22Rv1 (cell line): ENCODE data around the gene PSMB1.

Experiments used
- ZFX ChIP-seq: fragments of 450-650 bp; IDR thresholded peaks from 2 replicates; pipeline ENCODE4 v1.6.1; 2017; ENCODE audit warnings: antibody characterized with exemption, borderline replicate concordance
- TF ChIP-seq, protein P1 (sequence below): fragments of 450-650 bp; IDR thresholded peaks from 2 replicates; pipeline ENCODE4 v1.5.1; 2017; ENCODE audit warnings: mild to moderate bottlenecking

GRCh38 chr6:170512249-170512648, 40.9 kb downstream of the PSMB1 start:
- TF ChIP-seq, protein P1, sequence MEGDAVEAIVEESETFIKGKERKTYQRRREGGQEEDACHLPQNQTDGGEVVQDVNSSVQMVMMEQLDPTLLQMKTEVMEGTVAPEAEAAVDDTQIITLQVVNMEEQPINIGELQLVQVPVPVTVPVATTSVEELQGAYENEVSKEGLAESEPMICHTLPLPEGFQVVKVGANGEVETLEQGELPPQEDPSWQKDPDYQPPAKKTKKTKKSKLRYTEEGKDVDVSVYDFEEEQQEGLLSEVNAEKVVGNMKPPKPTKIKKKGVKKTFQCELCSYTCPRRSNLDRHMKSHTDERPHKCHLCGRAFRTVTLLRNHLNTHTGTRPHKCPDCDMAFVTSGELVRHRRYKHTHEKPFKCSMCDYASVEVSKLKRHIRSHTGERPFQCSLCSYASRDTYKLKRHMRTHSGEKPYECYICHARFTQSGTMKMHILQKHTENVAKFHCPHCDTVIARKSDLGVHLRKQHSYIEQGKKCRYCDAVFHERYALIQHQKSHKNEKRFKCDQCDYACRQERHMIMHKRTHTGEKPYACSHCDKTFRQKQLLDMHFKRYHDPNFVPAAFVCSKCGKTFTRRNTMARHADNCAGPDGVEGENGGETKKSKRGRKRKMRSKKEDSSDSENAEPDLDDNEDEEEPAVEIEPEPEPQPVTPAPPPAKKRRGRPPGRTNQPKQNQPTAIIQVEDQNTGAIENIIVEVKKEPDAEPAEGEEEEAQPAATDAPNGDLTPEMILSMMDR: no peak
- no peak for TF ChIP-seq ZFX
